Spleen (tissue), 11 donors: ENCODE results near the gene ARRDC3. TPM values are rescaled to one million over a fixed set of nuclear protein-coding genes. Genes with fewer than 3 reads are reported as not detected.

Experiments
- DNase-seq: peaks from one replicate; pipeline ENCODE4 v3.0.0-alpha.2; 2020
- H3K27ac ChIP-seq, 8 donors: fragments of 200-600 bp; sonication (generic) in 7 of 8; 1 replicate in 4 of 8; 2 replicates in 4 of 8; pipeline versions ENCODE4 v1.5.0 to v1.8.0; 2016 to 2021; ENCODE audit warnings: inconsistent platforms in 4 of 8, mild to moderate bottlenecking in 4 of 8, moderate library complexity in 1 of 8
- H3K27me3 ChIP-seq, 7 donors: fragments of 200-600 bp; sonication (generic) in 6 of 7; replicated peaks in 1 of 7; 1 replicate in 4 of 7; 2 replicates in 3 of 7; pipeline versions ENCODE4 v1.5.0 to v1.8.0; 2016 to 2021; ENCODE audit warnings: inconsistent platforms in 3 of 7, mild to moderate bottlenecking in 1 of 7
- H3K36me3 ChIP-seq, 6 donors: fragments of 200-600 bp; sonication (generic) in 5 of 6; 1 replicate in 4 of 6; 2 replicates in 2 of 6; pipeline versions ENCODE4 v1.5.0 to v1.8.0; 2016 to 2021; ENCODE audit warnings: inconsistent platforms in 2 of 6
- H3K4me1 ChIP-seq, 6 donors: fragments of 200-600 bp; sonication (generic) in 5 of 6; 1 replicate in 3 of 6; 2 replicates in 3 of 6; pipeline versions ENCODE4 v1.5.0 to v1.8.0; 2016 to 2021; ENCODE audit warnings: inconsistent platforms in 3 of 6
- H3K4me3 ChIP-seq, 8 donors: fragments of 200-600 bp; sonication (generic) in 7 of 8; 1 replicate in 4 of 8; 2 replicates in 4 of 8; pipeline versions ENCODE4 v1.5.0 to v1.8.0; 2016 to 2021; ENCODE audit warnings: inconsistent platforms in 4 of 8, mild to moderate bottlenecking in 4 of 8, moderate library complexity in 2 of 8
- H3K9me3 ChIP-seq, 8 donors: fragments of 200-600 bp; sonication (generic) in 7 of 8; 1 replicate in 4 of 8; 2 replicates in 4 of 8; pipeline versions ENCODE4 v1.5.0 to v1.8.0; 2016 to 2021; ENCODE audit warnings: inconsistent platforms in 4 of 8
- CTCF ChIP-seq, 11 experiments: fragments of 200-600 bp in 7 of 11; fragments of 450-650 bp in 4 of 11; sonication (generic) in 4 of 11; IDR thresholded peaks in 8 of 11; conservative IDR thresholded peaks in 3 of 11; 1 replicate in 7 of 11; 2 replicates in 4 of 11; pipeline versions ENCODE4 v1.4.0 to v1.8.0; 2016 to 2021; ENCODE audit warnings: antibody characterized with exemption in 11 of 11, inconsistent platforms in 4 of 11, mild to moderate bottlenecking in 1 of 11
- POLR2A ChIP-seq, 3 donors: fragments of 450-650 bp; IDR thresholded peaks; one replicate each; pipeline ENCODE4 v1.5.1; 2017; ENCODE audit warnings: antibody characterized with exemption in 3 of 3, mild to moderate bottlenecking in 1 of 3
- POLR2AphosphoS5 ChIP-seq, 3 donors: sonication (generic); formaldehyde crosslinking; IDR thresholded peaks; one replicate each; pipeline ENCODE4 v1.5.1; 2017; ENCODE audit warnings: antibody characterized with exemption in 3 of 3
- WGBS, 5 donors: extraction: QIAGEN DNeasy Blood & Tissue Kit in 3 of 5; methylation state at CpG; one replicate each; pipeline versions ENCODE4 v1.1.5 to v1.1.7; 2013 to 2018; 5-methylcytosine and 5-hydroxymethylcytosine counted together
- intact Hi-C: fragments of 100-400 bp; cut with DNase I; formaldehyde crosslinking; loops from one replicate; pipeline ENCODE4 v1.15.0; 2023; ENCODE audit warnings: low total_unique reads
- polyA plus RNA-seq, 3 donors: library from polyadenylated mRNA; stranded (reverse); fragments of 200-250 nt; gene quantifications; one replicate each; pipeline ENCODE4 v1.2.1, GENCODE V29; 2013
- total RNA-seq, 7 donors: library from RNA; depleted of rRNA in 3 of 7; stranded (reverse); fragments of >200 nt in 3 of 7; fragmentation: NEBNext Ultra II Directional in 4 of 7; extraction: Animal tissue kit (Norgen Biotek cat#: 25700) in 4 of 7; gene quantifications; one replicate each; pipeline versions ENCODE4 v1.1.0 to v1.2.1, GENCODE V29; 2016 to 2021
- donor health status: healthy with polysubstance abuse.
- donor health status: DM: no; HTN: no; CAD: no; lungs with moderate emphysema.
- donor health status: DM: no; HTN: no; CAD: no.
- donor health status: Bipolar disorder and iron deficiency.
- donor health status: healthy.
- donor health status: DM: no; HTN: no; CAD: no.
- donor health status: DM: yes; HTN: yes; CAD: no.

The ARRDC3 gene
- total and polyA plus RNA-seq, 10 donors, result 13.7 to 124 (median 41.2) TPM

GRCh38 chr5:91366551-91366950, 16.6 kb downstream of the ARRDC3 start:
- intact Hi-C loops, result no loop called here
- no peak for DNase-seq
- H3K4me1 ChIP-seq, result peaks cover 0 to 24% (median 3%) of the 10 kb centered on the region in 6 donors
- no peak overlapping the region for H3K4me3 ChIP-seq
- H3K9me3 ChIP-seq, result no peaks in the 10 kb centered on the region
- no peak overlapping the region for H3K27ac ChIP-seq
- H3K36me3 ChIP-seq, result peaks cover 0 to 54% (median 40%) of the 10 kb centered on the region in 6 donors
- no peaks in the 10 kb centered on the region for H3K27me3 ChIP-seq
- 91 to 100% (median 94%) methylated on average over 1 of the region's 1 CpG for whole genome bisulfite sequencing, 5 donors
- no peak for TF ChIP-seq CTCF (IDR thresholded peaks at IDR 0.05 in 8 of 11, conservative IDR thresholded peaks at IDR 0.05 in 3 of 11)
- no peak for TF ChIP-seq POLR2AphosphoS5 (IDR thresholded peaks at IDR 0.05)
- no peak for TF ChIP-seq POLR2A (IDR thresholded peaks at IDR 0.05)

- Histone ChIP-seq H3K27ac (no peak overlapping the region), H3K27me3 (no peaks in the 10 kb centered on the region), H3K9me3 (peaks cover 0 to 7% (median 0%) of the 10 kb centered on the region in 8 donors), H3K4me1 (peaks cover 0 to 25% (median 3%) of the 10 kb centered on the region in 6 donors), H3K4me3 (no peak overlapping the region), H3K36me3 (peaks cover 0 to 43% (median 31%) of the 10 kb centered on the region in 6 donors)
- intact Hi-C loops, result no loop called here
- no peak for TF ChIP-seq CTCF (IDR thresholded peaks at IDR 0.05 in 8 of 11, conservative IDR thresholded peaks at IDR 0.05 in 3 of 11)
- TF ChIP-seq POLR2A (IDR thresholded peaks at IDR 0.05), result no peak
- TF ChIP-seq POLR2AphosphoS5 (IDR thresholded peaks at IDR 0.05), result no peak
- 94 to 98% (median 94%) methylated on average over 3 of the region's 3 CpGs for WGBS, 5 donors
- DNase-seq, result no peak
Measured at GRCh38 chr5:91365498-91365897, 17.6 kb downstream of the ARRDC3 start.

GRCh38 chr5:91362935-91363334, 20.2 kb downstream of the ARRDC3 start:
- Histone ChIP-seq H3K4me3 (no peak overlapping the region), H3K9me3 (peaks cover 0 to 7% (median 0%) of the 10 kb centered on the region in 8 donors), H3K4me1 (peaks cover 0 to 16% (median 0%) of the 10 kb centered on the region in 6 donors), H3K36me3 (peaks cover 0 to 18% (median 9%) of the 10 kb centered on the region in 6 donors), H3K27me3 (no peaks in the 10 kb centered on the region), H3K27ac (no peak overlapping the region)
- 96 to 100% (median 100%) methylated on average over 1 of the region's 1 CpG for WGBS, 5 donors
- intact Hi-C loops, result no loop called here
- no peak for DNase-seq
- TF ChIP-seq POLR2AphosphoS5 (IDR thresholded peaks at IDR 0.05) (no peak), CTCF (IDR thresholded peaks at IDR 0.05 in 8 of 11, conservative IDR thresholded peaks at IDR 0.05 in 3 of 11) (no peak), POLR2A (IDR thresholded peaks at IDR 0.05) (no peak)

GRCh38 chr5:91361790-91362189, 21.3 kb downstream of the ARRDC3 start:
- Histone ChIP-seq H3K27me3 (no peaks in the 10 kb centered on the region), H3K4me3 (no peak overlapping the region), H3K9me3 (peaks cover 0 to 7% (median 0%) of the 10 kb centered on the region in 8 donors), H3K36me3 (peaks cover 0 to 6% (median 0%) of the 10 kb centered on the region in 6 donors), H3K27ac (no peak overlapping the region), H3K4me1 (peaks cover 0 to 16% (median 0%) of the 10 kb centered on the region in 6 donors)
- intact Hi-C loops, result no loop called here
- 86 to 92% (median 90%) methylated on average over 3 of the region's 3 CpGs for WGBS, 5 donors
- DNase-seq, result no peak
- TF ChIP-seq POLR2AphosphoS5 (IDR thresholded peaks at IDR 0.05) (no peak), CTCF (IDR thresholded peaks at IDR 0.05 in 8 of 11, conservative IDR thresholded peaks at IDR 0.05 in 3 of 11) (no peak), POLR2A (IDR thresholded peaks at IDR 0.05) (no peak)
